IPS-11a (cell line): ENCODE measurements around the gene PTPN14.

Experiments
- H3K4me3 ChIP-seq: one replicate; pipeline ENCODE4 v1.5.1; 2013; ENCODE audit warnings: low read depth, low read length, control low read depth

The PTPN14 gene

DNA sequence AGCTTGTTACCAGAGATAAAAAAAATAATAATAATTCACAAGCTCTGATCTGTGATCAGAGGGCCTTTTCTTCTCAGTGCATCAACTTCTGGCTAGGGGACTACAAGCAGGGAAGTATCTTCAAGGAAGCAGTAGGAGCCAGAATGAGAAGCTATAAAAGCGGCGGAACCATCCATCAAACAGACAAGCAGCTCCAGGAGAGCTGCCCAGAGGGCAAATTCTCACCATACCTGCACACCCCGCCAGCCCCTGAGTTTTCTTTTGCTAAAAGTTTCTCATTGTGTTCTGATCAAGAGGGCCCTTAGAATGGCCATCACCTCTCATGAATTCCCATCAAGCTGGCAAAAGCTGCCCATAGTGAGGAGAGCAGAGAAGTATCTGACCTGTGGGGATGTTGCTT lies 171.0 kb downstream of the PTPN14 start:
- no peak overlapping the region for H3K4me3 ChIP-seq

GRCh38 chr1:214379236-214379970 lies 172.0 kb downstream of the PTPN14 start:
- H3K4me3 ChIP-seq = no peak overlapping the region

DNA sequence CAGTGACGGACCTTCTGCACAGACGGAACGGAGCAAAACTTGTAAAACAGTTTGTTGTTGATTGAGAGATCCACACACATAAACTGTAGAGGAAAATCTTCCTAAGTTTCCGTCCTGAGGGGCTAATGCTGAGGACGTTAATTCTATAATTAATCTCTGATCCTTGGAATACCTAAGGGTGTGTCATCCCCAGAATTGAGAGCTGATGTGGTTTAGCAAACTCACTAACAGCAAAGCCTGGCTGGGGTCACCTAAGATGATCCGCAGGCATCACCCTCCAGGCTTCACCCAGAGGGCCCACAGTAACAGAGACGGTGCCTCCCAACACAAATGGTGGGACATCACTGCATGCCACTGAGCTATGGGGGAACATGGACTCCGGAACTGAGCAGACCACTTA lies 172.9 kb downstream of the PTPN14 start:
- H3K4me3 ChIP-seq = no peak overlapping the region

DNA sequence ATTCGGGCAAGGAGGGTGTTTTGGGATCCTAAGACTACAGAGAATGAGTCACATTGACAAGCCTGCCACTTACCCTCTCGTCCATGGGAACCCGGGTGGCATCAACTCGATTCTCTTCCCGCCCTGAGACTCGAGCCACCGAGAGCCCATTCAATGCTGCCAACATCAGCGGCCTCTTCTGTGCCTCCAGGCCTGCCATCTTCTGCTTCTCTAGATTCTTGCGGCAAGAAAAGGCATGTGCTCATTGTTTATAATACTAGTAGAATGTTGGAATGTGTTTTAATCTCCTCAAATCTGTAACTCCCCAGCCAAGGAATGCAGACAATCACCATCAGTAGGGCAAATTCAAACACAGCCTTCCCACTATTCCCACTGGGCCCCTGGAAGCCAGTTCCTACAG lies 173.5 kb downstream of the PTPN14 start:
- no peak overlapping the region for H3K4me3 ChIP-seq

- H3K4me3 ChIP-seq = no peak overlapping the region
These were observed 173.9 kb downstream of the PTPN14 start for GRCh38 chr1:214377485-214377884.

GRCh38 chr1:214372092-214372491 lies 179.3 kb downstream of the PTPN14 start:
- H3K4me3 ChIP-seq = no peak overlapping the region

DNA sequence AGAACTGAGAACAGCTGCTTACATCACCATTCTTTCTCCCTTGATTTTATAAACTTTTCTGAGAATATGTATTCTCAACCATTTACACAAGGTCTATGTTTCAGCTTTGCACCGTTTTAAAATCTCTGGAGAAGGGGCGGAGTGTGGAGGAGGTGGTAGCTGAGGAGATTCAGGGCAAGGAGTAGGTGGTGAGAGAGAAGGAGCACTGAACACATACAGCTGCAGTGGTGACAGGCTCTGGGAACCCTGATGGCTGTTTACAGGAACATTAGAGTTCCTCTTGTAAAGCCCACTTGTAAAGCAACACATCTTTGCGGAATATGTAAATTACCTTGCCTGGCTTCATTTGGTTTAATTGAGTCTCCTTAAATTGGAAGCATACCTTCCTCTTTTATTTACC lies 180.8 kb downstream of the PTPN14 start:
- H3K4me3 ChIP-seq = no peak overlapping the region

GRCh38 chr1:214369364-214369763 lies 182.0 kb downstream of the PTPN14 start:
- no peak overlapping the region for H3K4me3 ChIP-seq

- no peak overlapping the region for H3K4me3 ChIP-seq
These were observed 183.6 kb downstream of the PTPN14 start for GRCh38 chr1:214367841-214368240.

- no peak overlapping the region for H3K4me3 ChIP-seq
These were observed 186.6 kb downstream of the PTPN14 start for GRCh38 chr1:214364786-214365295.

- no peak overlapping the region for H3K4me3 ChIP-seq
These were observed 187.0 kb downstream of the PTPN14 start for GRCh38 chr1:214364386-214364785.

- H3K4me3 ChIP-seq = no peak overlapping the region
These were observed 188.0 kb downstream of the PTPN14 start for GRCh38 chr1:214363386-214363785.

DNA sequence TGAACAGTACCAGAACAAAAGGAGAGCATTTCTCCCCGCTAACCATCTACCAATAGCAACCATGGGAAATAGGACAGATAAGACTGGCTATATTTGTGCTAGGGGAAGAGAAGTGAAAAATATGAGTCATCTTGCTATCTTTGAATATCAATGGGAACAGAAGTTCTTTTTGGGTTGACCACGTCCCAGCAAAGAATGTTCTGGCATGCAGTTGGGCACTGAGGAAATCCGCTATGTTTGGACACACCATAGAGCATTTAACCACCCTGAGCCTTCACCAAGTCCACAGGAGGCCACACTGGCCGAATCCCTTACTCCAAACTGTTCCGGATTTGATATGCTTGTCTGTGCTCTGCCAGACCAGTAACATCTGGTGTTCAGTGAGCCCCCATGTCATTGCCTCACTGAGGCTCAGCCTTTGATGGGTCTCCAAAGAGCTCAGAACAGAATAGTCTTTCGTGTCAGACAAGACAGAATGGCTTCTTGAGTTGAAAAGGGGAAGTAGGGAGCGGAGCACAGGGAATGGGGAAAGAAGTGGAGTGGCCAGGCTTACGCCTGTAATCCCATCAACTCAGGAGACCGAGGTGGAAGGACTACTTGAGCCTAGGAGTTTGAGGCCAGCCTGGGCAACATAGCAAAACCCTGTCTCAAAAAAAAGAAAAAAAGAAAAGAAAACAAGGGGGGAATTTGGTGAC lies 189.1 kb downstream of the PTPN14 start:
- no peak overlapping the region for H3K4me3 ChIP-seq

DNA sequence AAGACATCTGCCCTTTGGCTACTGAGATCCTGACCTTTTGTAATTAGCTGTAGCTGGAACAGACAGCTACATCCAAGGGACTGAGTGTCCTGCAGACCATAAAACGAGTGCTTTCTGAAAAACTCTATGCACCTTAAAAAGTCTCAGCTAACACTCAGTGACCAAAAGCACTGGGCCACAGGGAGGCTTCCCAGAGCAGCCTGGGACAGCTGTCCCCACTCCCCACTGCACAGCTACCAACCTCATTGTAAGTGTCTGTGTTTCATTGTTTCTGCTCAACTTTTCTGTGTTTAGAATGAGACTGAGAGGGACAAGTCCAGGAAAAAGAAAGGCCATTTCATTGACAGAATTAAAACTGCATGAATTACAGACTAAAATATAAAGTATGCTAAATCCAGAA lies 189.8 kb downstream of the PTPN14 start:
- no peak overlapping the region for H3K4me3 ChIP-seq

DNA sequence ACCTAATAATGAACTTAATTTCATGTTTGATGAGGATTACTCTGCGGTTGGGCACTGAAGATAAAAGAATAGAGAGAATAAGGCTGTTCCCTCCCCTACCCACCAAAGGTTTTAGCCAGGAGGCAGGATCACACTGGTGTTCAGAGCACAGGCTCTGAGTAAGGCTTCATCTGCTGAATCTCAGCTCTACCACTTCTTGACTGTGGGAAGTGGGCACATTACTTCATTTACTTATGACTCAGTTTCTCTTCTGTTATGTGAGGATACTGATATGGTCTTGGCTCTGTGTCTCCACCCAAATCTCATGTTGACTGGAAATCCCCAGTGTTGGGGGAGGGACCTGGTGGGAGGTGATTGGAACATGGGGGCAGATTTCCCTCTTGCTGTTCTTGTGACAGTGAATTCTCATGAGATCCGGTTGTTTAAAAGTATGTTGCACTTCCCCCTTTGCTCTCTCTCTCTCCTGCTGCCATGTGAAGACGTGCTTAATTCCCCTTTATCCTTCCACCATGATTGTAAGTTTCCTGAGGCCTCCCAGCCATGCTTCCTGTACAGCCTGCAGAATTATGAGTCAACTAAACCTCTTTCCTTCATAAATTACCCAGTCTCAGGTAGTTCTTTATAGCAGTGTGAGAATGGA lies 190.8 kb downstream of the PTPN14 start:
- no peak overlapping the region for H3K4me3 ChIP-seq

DNA sequence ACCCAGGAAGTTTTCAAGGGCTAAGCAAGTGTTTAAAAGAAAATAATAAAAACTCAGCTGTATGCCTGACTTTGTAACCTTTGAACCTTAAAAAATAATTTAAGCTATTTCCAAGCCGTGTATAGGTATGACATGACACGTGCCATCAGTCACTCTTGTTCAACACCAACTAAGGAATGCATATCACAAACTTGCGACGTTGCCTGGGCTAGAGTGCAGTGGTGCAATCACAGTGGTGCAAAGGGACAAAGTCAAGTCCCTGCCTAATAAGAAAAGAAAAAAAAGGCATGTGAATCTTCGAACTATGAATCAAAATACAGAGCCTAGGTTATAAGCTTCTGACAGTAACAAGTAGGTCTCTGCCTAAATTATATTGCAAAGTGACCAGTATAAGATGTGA lies 191.3 kb downstream of the PTPN14 start:
- no peak overlapping the region for H3K4me3 ChIP-seq

DNA sequence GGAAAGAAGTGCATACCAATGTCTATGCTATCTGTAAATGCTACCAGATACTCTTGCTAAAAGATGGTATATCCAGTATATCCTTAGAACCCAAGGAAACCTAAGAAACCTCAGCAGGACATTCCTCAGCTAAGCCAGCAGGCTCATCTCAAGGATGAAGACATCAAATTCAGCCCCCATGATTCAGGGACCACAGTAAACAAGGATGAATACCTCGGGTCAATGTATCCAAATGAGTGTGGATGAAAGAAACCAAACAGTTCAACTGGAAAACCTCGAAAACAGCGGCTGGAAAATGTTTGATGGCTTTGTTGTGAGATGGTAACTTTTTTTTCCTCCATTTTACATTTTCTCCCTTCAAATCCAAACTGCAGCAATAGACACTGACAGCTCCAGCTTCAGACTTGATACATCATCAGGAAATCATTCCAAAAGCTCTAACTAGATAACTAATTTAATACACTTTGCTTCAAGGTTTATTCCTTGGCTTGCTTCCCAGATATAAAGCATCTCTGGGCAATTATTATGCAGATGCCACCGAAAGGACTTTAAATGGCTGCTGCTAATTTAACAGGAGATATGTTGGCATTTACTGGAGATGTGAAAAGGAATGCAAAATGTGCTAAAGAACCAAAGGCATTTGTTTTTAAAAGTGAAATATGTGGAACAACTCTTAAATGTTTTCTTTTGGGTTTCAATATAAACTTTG lies 196.8 kb downstream of the PTPN14 start:
- H3K4me3 ChIP-seq = no peak overlapping the region

DNA sequence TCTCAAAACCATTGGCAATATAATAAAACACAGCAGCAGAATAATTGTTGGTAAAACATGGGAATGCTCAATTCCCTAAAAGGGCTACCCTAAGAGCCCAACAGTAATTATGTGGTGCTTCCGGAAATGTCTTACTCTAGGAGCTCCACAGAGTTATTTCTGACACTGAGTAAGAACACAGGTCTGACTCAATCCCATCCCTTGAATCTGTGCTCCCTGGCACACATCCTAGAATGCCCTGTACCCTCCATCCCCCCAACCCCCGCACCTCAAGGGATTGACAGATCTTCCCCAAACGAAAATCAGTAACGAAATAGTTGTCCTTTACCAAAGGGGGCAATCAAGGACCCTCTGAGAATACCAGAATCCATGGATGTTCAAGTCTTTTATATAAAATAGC lies 198.6 kb downstream of the PTPN14 start:
- no peak overlapping the region for H3K4me3 ChIP-seq

GRCh38 chr1:214351551-214352277 lies 199.7 kb downstream of the PTPN14 start:
- H3K4me3 ChIP-seq = no peak overlapping the region

GRCh38 chr1:214349781-214350180 lies 201.6 kb downstream of the PTPN14 start:
- H3K4me3 ChIP-seq = no peak overlapping the region

GRCh38 chr1:214349008-214349407 lies 202.4 kb downstream of the PTPN14 start:
- H3K4me3 ChIP-seq = no peak overlapping the region
